A549 (cell line): Measurements from ENCODE around the gene NBPF15. TPM values are rescaled to one million over a fixed set of nuclear protein-coding genes. Genes with fewer than 3 reads are reported as not detected.

Experiments used
- polyA plus RNA-seq, 4 experiments: library from polyadenylated mRNA; depleted of rRNA in 3 of 4; stranded (reverse); fragments of >200 nt; fragmentation: RNase III in 1 of 4; extraction: RNeasy Plus Mini Kit Qiagen cat#74134 plus additional on column Dnase treatment in 1 of 4; gene quantifications; 2 replicates in 3 of 4; 3 replicates in 1 of 4; pipeline ENCODE4 v1.2.3, GENCODE V29; 2011 to 2017
- small RNA-seq, 6 experiments: library from RNA; depleted of rRNA; stranded (forward); fragments of <200 nt; gene quantifications; one replicate each; pipeline ENCODE3, GENCODE V24; 2012

The NBPF15 gene
- polyA plus RNA-seq, 2 of the 4 experiments (the other 2 are of a cell fraction) = 21.0 to 47.3 TPM

Small RNA genes within 50 kb of the gene (small RNA-seq; reads per million reads assigned to genes)
- gene AC246785.4 (0 reads per million in 6 experiments), gene RNVU1-15 (3.2 to 262 (median 34.3) reads per million in 6 experiments)

Other genes with a start within 250 kb of the NBPF15 start
- not detected in 2 replicates for gene PPIAL4E, start 88.0 kb downstream of the NBPF15 start, polyA plus RNA-seq (2011; rRNA removed)
- gene PPIAL4E, start 88.0 kb downstream of the NBPF15 start, polyA plus RNA-seq (2017; fragmentation: RNase III; extraction: RNeasy Plus Mini Kit Qiagen cat#74134 plus additional on column Dnase treatment) = not detected in 3 replicates
- not detected in 2 replicates for gene PPIAL4F, start 131.2 kb upstream of the NBPF15 start, polyA plus RNA-seq (2011; rRNA removed)
- not detected in 3 replicates for gene PPIAL4F, start 131.2 kb upstream of the NBPF15 start, polyA plus RNA-seq (2017; fragmentation: RNase III; extraction: RNeasy Plus Mini Kit Qiagen cat#74134 plus additional on column Dnase treatment)